Heart right ventricle (tissue), 16 donors: ENCODE measurements around the gene HIF3A. TPM values are rescaled to one million over a fixed set of nuclear protein-coding genes. Genes with fewer than 3 reads are reported as not detected.

Experiments
- ATAC-seq, 8 donors: fragments of 200-7000 bp; cut with Tn5 transposase; one replicate each; pipeline ENCODE4 v1.9.1; 2020; ENCODE audit warnings: mild to moderate bottlenecking in 8 of 8, moderate library complexity in 8 of 8, moderate number of reproducible peaks in 1 of 8
- DNase-seq, 2 donors: peaks; one replicate each; pipeline ENCODE4 v3.0.0-alpha.2; 2020
- H3K27ac ChIP-seq, 10 donors: fragments of 200-600 bp; sonication (generic) in 2 of 10; one replicate each; pipeline versions ENCODE4 v1.5.0 to v1.8.0; 2020 to 2022; ENCODE audit warnings: mild to moderate bottlenecking in 3 of 10
- H3K27me3 ChIP-seq, 7 donors: fragments of 200-600 bp; one replicate each; pipeline ENCODE4 v1.8.0; 2021 to 2022; ENCODE audit warnings: mild to moderate bottlenecking in 2 of 7
- H3K36me3 ChIP-seq, 9 donors: fragments of 200-600 bp; sonication (generic) in 1 of 9; one replicate each; pipeline versions ENCODE4 v1.5.0 to v1.8.0; 2020 to 2022; ENCODE audit warnings: mild to moderate bottlenecking in 2 of 9
- H3K4me1 ChIP-seq, 9 donors: fragments of 200-600 bp; sonication (generic) in 1 of 9; one replicate each; pipeline versions ENCODE4 v1.5.0 to v1.8.0; 2020 to 2022; ENCODE audit warnings: mild to moderate bottlenecking in 4 of 9
- H3K4me3 ChIP-seq, 10 donors: fragments of 200-600 bp; sonication (generic) in 2 of 10; one replicate each; pipeline versions ENCODE4 v1.5.0 to v1.8.0; 2020 to 2022; ENCODE audit warnings: mild to moderate bottlenecking in 7 of 10, moderate library complexity in 2 of 10
- H3K9me3 ChIP-seq, 11 donors: fragments of 200-600 bp in 10 of 11; sonication (generic) in 2 of 11; one replicate each; pipeline versions ENCODE4 v1.5.0 to v1.8.0; 2013 to 2022; ENCODE audit warnings: mild to moderate bottlenecking in 2 of 11, control low read depth in 1 of 11, moderate library complexity in 1 of 11
- CTCF ChIP-seq, 9 donors: fragments of 200-600 bp; sonication (generic) in 2 of 9; IDR thresholded peaks; one replicate each; pipeline versions ENCODE4 v1.5.0 to v1.8.0; 2021 to 2022; ENCODE audit warnings: antibody characterized with exemption in 9 of 9, mild to moderate bottlenecking in 5 of 9, moderate library complexity in 1 of 9
- WGBS, 2 donors: extraction: QIAGEN DNeasy Blood & Tissue Kit; methylation state at CpG; one replicate each; pipeline ENCODE4 v1.1.7; 2013; ENCODE audit warnings: inconsistent platforms in 1 of 2; 5-methylcytosine and 5-hydroxymethylcytosine counted together
- intact Hi-C, 10 donors: fragments of 100-400 bp; cut with DNase I; formaldehyde crosslinking; loops; one replicate each; pipeline versions ENCODE4 v1.11.1 to v1.14.2; 2022
- polyA plus RNA-seq, 2 donors: library from polyadenylated mRNA; stranded (reverse); fragments of 200-250 nt; gene quantifications; one replicate each; pipeline ENCODE4 v1.2.3, GENCODE V29; 2013
- total RNA-seq, 10 donors: library from RNA; stranded (reverse); fragmentation: NEBNext Ultra II Directional in 3 of 10; extraction: Animal tissue kit (Norgen Biotek cat#: 25700) in 3 of 10; gene quantifications; one replicate each; pipeline versions ENCODE4 v1.2.1 to v1.2.4, GENCODE V29; 2021 to 2023
- donor health status: Arrhythmogenic right ventricular cardiomyopathy.
- donor health status: ischemic (EF 13 %, LVEDD 7.1; RV severe dilation, severe dysfunction).
- donor health status: healthy with polysubstance abuse.
- donor health status: DM: no; HTN: yes; CAD: no.
- donor health status: DM: no; HTN: no; CAD: no.
- donor health status: ischemic (EF 25% LVEDD 6.9; RV normal size, moderate dysfunction).
- donor health status: ischemic (EF 25% LVEDD 5.7; RV mildly dilated, moderate dysfunction).
- donor health status: healthy.
- donor health status: DM: yes; HTN: yes; CAD: no.
- donor health status: Ischemic cardiomyopathy.
- donor health status: ischemic (EF 35%, LVEDD 5.7; RV mildly dilated, moderate dysfunction).
- donor health status: nonischemic (EF 11% LVEDD 7.7; RV severe dilation, severe dysfunction).
- donor health status: DM: yes; HTN: yes; CAD: no.
- donor health status: PGD.
- donor health status: ischemic (EF 29% LVEDD 5.4; RV normal size, mild dysfunction).
- donor health status: nonischemic (EF 23%, LVEDD 6.1; RV moderate dilation, normal function).

The HIF3A gene
- total and polyA plus RNA-seq, 12 donors, result 22.7 to 204 (median 48.9) TPM

- ATAC-seq (no peak), DNase-seq (peak in 1 of 2 donors; percentile 48)
- H3K27ac ChIP-seq, result peak overlapping the region; percentile 57 to 89 (median 78)
- WGBS, 2 donors, result 19 to 28% methylated on average over 18 of the region's 18 CpGs
- TF ChIP-seq CTCF (IDR thresholded peaks at IDR 0.05), result no peak
- intact Hi-C loops, result loop anchor here in 1 of 10 donors (5.0 kb wide), 1 partner anchor 69 kb away; no protein-coding TSS in a partner anchor
- peaks cover 0 to 35% (median 18%) of the 10 kb centered on the region in 9 donors for H3K36me3 ChIP-seq
- peak overlapping the region in 4 of 10 donors; percentile 6 to 29 (median 19) for H3K4me3 ChIP-seq
- H3K4me1 ChIP-seq, result peaks cover 36 to 88% (median 66%) of the 10 kb centered on the region in 9 donors
- no peaks in the 10 kb centered on the region for H3K9me3 ChIP-seq
- H3K27me3 ChIP-seq, result no peaks in the 10 kb centered on the region
Measured at GRCh38 chr19:46351241-46352041, 54.6 kb downstream of the HIF3A start.

- peaks cover 0 to 56% (median 25%) of the 10 kb centered on the region in 9 donors for H3K36me3 ChIP-seq
- ATAC-seq (peak in 3 of 8 donors; percentile 33 to 46 (median 34)), DNase-seq (peak; percentile 59 to 66)
- intact Hi-C loops, result loop anchor here in 1 of 10 donors (5.0 kb wide), 1 partner anchor 72 kb away; no protein-coding TSS in a partner anchor
- H3K27ac ChIP-seq, result peak overlapping the region in 5 of 10 donors; percentile 6 to 48 (median 38)
- H3K9me3 ChIP-seq, result no peaks in the 10 kb centered on the region
- H3K4me3 ChIP-seq, result no peak overlapping the region
- no peaks in the 10 kb centered on the region for H3K27me3 ChIP-seq
- WGBS, 2 donors, result 76 to 92% methylated on average over 28 of the region's 28 CpGs
- peaks cover 32 to 84% (median 53%) of the 10 kb centered on the region in 9 donors for H3K4me1 ChIP-seq
- no peak for TF ChIP-seq CTCF (IDR thresholded peaks at IDR 0.05)
Measured at GRCh38 chr19:46353730-46354528, 57.1 kb downstream of the HIF3A start.

- Histone ChIP-seq H3K9me3 (no peaks in the 10 kb centered on the region), H3K27ac (peak overlapping the region in 8 of 10 donors; percentile 26 to 63 (median 46)), H3K27me3 (no peaks in the 10 kb centered on the region), H3K4me1 (peaks cover 20 to 68% (median 39%) of the 10 kb centered on the region in 9 donors), H3K4me3 (no peak overlapping the region), H3K36me3 (peaks cover 0 to 71% (median 25%) of the 10 kb centered on the region in 9 donors)
- DNase-seq (no peak), ATAC-seq (peak in 7 of 8 donors; percentile 32 to 62 (median 48))
- intact Hi-C loops, result no loop called here
- 55 to 62% methylated on average over 23 of the region's 23 CpGs for WGBS, 2 donors
- no peak for TF ChIP-seq CTCF (IDR thresholded peaks at IDR 0.05)
Measured at GRCh38 chr19:46355234-46356148, 58.6 kb downstream of the HIF3A start.
